K562 (cell line): ENCODE measurements around the gene KMT2A. TPM values are rescaled to one million over a fixed set of nuclear protein-coding genes. Genes with fewer than 3 reads are reported as not detected.

ENCODE experiments used
- CHD7 ChIP-seq: fragments of 200-600 bp; sonication (generic); IDR thresholded peaks from one replicate; pipeline ENCODE4 v1.6.1; 2012; ENCODE audit warnings: mild to moderate bottlenecking, low read depth, low read length, inconsistent platforms
- FOS ChIP-seq: IDR thresholded peaks from 3 replicates; pipeline ENCODE4 v1.6.1; 2011; ENCODE audit not compliant: insufficient read length; ENCODE audit errors: extremely low read depth
- GTF2E2 ChIP-seq: fragments of 200-800 bp; sonication (Bioruptor generic); IDR thresholded peaks from 2 replicates; pipeline ENCODE4 v1.6.1; 2016; ENCODE audit warnings: missing genetic modification characterization, missing compliant biosample characterization
- polyA plus RNA-seq, 8 experiments: library from polyadenylated mRNA; depleted of rRNA in 4 of 8; stranded (reverse) in 5 of 8; unstranded in 3 of 8; fragments of >200 nt; fragmentation: Nextera tagmentation in 2 of 8; fragmentation: Illumina TruSeq in 1 of 8; extraction: Ambion mirVana in 2 of 8; extraction: Trizol in 1 of 8; gene quantifications; 2 replicates each; pipeline versions ENCODE4 v1.2.1 to v1.2.3, GENCODE V29; 2011 to 2014; ENCODE audit warnings: inconsistent platforms in 1 of 8, missing spikeins in 1 of 8
- total RNA-seq, 7 experiments: library from RNA; depleted of rRNA in 6 of 7; stranded (reverse); fragments of >200 nt in 6 of 7; fragmentation: Illumina TruSeq in 2 of 7; extraction: Trizol in 2 of 7; gene quantifications; 2 replicates each; pipeline versions ENCODE4 v1.2.1 to v1.2.3, GENCODE V29; 2011 to 2021; ENCODE audit warnings: low replicate concordance in 1 of 7
- TF ChIP-seq, protein P1 (sequence below): fragments of 450-650 bp; IDR thresholded peaks from 2 replicates; pipeline ENCODE4 v1.6.1; 2016; ENCODE audit warnings: low read depth
- TF ChIP-seq, protein P2 (sequence below): fragments of 250-450 bp; sonication (Bioruptor Pico); IDR thresholded peaks from 2 replicates; pipeline ENCODE4 v1.5.0; 2021

The KMT2A gene
- total and polyA plus RNA-seq, 9 of the 15 experiments (the other 6 are each of a cell fraction or from before 2014, with no cell fraction given): 9.6 to 59.9 (median 32.6) TPM

- TF ChIP-seq CHD7: no peak
- TF ChIP-seq FOS: no peak
- TF ChIP-seq, protein P1, sequence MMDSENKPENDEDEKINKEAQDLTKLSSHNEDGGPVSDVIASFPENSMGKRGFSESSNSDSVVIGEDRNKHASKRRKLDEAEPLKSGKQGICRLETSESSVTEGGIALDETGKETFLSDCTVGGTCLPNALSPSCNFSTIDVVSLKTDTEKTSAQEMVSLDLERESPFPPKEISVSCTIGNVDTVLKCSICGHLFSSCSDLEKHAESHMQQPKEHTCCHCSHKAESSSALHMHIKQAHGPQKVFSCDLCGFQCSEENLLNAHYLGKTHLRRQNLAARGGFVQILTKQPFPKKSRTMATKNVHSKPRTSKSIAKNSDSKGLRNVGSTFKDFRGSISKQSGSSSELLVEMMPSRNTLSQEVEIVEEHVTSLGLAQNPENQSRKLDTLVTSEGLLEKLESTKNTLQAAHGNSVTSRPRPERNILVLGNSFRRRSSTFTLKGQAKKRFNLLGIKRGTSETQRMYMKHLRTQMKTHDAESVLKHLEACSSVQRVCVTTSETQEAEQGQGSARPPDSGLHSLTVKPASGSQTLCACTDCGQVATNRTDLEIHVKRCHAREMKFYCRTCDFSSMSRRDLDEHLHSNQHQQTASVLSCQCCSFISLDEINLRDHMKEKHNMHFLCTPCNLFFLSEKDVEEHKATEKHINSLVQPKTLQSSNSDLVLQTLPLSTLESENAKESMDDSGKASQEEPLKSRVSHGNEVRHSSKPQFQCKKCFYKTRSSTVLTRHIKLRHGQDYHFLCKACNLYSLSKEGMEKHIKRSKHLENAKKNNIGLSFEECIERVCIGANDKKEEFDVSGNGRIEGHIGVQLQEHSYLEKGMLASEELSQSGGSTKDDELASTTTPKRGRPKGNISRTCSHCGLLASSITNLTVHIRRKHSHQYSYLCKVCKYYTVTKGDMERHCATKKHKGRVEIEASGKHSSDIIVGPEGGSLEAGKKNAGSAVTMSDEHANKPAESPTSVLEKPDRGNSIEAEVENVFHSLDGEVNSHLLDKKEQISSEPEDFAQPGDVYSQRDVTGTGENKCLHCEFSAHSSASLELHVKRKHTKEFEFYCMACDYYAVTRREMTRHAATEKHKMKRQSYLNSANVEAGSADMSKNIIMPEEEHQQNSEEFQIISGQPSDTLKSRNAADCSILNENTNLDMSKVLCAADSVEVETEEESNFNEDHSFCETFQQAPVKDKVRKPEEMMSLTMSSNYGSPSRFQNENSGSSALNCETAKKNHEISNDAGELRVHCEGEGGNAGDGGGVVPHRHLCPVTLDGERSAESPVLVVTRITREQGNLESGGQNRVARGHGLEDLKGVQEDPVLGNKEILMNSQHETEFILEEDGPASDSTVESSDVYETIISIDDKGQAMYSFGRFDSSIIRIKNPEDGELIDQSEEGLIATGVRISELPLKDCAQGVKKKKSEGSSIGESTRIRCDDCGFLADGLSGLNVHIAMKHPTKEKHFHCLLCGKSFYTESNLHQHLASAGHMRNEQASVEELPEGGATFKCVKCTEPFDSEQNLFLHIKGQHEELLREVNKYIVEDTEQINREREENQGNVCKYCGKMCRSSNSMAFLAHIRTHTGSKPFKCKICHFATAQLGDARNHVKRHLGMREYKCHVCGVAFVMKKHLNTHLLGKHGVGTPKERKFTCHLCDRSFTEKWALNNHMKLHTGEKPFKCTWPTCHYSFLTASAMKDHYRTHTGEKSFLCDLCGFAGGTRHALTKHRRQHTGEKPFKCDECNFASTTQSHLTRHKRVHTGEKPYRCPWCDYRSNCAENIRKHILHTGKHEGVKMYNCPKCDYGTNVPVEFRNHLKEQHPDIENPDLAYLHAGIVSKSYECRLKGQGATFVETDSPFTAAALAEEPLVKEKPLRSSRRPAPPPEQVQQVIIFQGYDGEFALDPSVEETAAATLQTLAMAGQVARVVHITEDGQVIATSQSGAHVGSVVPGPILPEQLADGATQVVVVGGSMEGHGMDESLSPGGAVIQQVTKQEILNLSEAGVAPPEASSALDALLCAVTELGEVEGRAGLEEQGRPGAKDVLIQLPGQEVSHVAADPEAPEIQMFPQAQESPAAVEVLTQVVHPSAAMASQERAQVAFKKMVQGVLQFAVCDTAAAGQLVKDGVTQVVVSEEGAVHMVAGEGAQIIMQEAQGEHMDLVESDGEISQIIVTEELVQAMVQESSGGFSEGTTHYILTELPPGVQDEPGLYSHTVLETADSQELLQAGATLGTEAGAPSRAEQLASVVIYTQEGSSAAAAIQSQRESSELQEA: no peak
- no peak for TF ChIP-seq GTF2E2 (tag)
- TF ChIP-seq, protein P2, sequence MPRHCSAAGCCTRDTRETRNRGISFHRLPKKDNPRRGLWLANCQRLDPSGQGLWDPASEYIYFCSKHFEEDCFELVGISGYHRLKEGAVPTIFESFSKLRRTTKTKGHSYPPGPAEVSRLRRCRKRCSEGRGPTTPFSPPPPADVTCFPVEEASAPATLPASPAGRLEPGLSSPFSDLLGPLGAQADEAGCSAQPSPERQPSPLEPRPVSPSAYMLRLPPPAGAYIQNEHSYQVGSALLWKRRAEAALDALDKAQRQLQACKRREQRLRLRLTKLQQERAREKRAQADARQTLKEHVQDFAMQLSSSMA (CRISPR knock-in tag): no peak
- TF ChIP-seq, all 486 proteins: peak for 0
Observed at GRCh38 chr11:118497831-118498230, 61.5 kb downstream of the KMT2A start (continued).
